A549 (cell line): ENCODE measurements around the gene FAM25G.

Source experiments
- CTCF ChIP-seq: fragments of >200 bp; sonication (Bioruptor Twin); formaldehyde crosslinking; IDR thresholded peaks from 3 replicates; pipeline ENCODE4 v1.5.1; 2016
- EP300 ChIP-seq, 2 experiments: fragments of >200 bp; sonication (Bioruptor Twin); formaldehyde crosslinking; IDR thresholded peaks; 2 replicates in 1 of 2; 3 replicates in 1 of 2; pipeline ENCODE4 v1.6.1; 2016 to 2017
- HMGXB4 ChIP-seq: fragments of 250-450 bp; sonication (Bioruptor Pico); IDR thresholded peaks from 2 replicates; pipeline ENCODE4 v1.5.0; 2021; ENCODE audit warnings: mild to moderate bottlenecking, moderate library complexity, borderline replicate concordance
- MYC ChIP-seq: IDR thresholded peaks from 2 replicates; pipeline ENCODE4 v1.6.1; 2012; ENCODE audit warnings: mild to moderate bottlenecking, inconsistent platforms, low read length, improper control_type of control experiment, borderline replicate concordance
- NFE2L2 ChIP-seq: fragments of 150-350 bp; conservative IDR thresholded peaks from 2 replicates; pipeline ENCODE4 v1.6.1; 2014; ENCODE audit warnings: low read length
- PHF8 ChIP-seq: fragments of 200-600 bp; sonication (generic); IDR thresholded peaks from 2 replicates; pipeline ENCODE4 v1.6.1; 2016; ENCODE audit warnings: low read depth, mild to moderate bottlenecking, antibody characterized with exemption, moderate library complexity, borderline replicate concordance
- POLR2A ChIP-seq: IDR thresholded peaks from 2 replicates; pipeline ENCODE4 v1.6.1; 2012; ENCODE audit warnings: mild to moderate bottlenecking, low read length
- RAD21 ChIP-seq, 2 experiments: fragments of >200 bp in 1 of 2; sonication (Bioruptor Twin) in 1 of 2; formaldehyde crosslinking in 1 of 2; IDR thresholded peaks in 1 of 2; conservative IDR thresholded peaks in 1 of 2; 2 replicates in 1 of 2; 3 replicates in 1 of 2; pipeline ENCODE4 v1.6.1; 2012 to 2018; ENCODE audit warnings: inconsistent platforms in 1 of 2
- RCOR1 ChIP-seq: fragments of 150-350 bp; IDR thresholded peaks from 2 replicates; pipeline ENCODE4 v1.6.1; 2014; ENCODE audit warnings: antibody characterized with exemption, low read length, low read depth
- TF ChIP-seq, protein P1 (sequence below): IDR thresholded peaks from 2 replicates; pipeline ENCODE4 v1.6.1; 2012
- TF ChIP-seq, protein P2 (sequence below): fragments of 450-650 bp; IDR thresholded peaks from 2 replicates; pipeline ENCODE4 v1.6.1; 2014; ENCODE audit warnings: antibody characterized with exemption

DNA sequence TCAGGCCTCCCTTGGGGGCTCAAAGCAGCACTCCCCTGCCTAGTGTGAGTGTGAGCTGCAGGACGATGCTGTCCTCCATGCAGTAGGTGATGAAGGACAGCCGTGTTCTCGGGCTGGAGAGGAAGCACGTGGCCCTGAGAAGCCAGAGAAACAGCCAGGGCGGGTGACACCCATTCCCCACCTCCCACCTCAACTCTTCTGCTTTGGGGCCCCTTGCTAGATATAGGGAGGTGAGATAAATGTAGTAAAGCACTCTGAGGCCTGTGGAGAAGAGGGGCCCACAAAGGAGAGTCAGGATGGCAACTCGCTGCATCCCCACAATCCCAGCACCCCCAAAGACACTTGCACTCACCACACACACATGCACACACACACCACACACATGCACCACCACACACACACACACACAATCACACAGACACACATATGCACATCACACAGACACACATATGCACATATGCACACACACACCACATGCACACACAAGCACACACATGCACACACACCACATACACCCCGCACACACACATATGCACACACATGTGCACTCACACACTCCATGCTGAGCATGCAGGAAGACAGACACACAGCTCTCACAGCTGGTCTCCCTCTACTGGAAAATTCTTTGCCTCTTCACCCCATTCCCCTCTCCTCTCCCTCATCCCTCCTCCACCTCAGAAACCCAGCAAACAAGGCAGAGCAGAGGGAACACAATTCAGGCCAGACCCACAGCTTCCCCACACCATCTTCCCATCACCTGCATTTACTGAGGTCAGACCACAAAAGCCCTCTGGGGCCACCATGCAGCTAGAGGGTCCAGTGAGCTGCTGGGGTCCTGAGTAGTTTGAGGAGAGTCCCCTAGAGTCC lies 38.1 kb downstream of the FAM25G start:
- TF ChIP-seq, protein P1, sequence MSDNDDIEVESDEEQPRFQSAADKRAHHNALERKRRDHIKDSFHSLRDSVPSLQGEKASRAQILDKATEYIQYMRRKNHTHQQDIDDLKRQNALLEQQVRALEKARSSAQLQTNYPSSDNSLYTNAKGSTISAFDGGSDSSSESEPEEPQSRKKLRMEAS = no peak
- TF ChIP-seq NFE2L2 (no peak), CTCF (no peak), MYC (no peak), PHF8 (no peak), POLR2A (no peak), EP300 (IDR thresholded peaks at IDR 0.05) (no peak), RAD21 (conservative IDR thresholded peaks at IDR 0.05 in 1 of 2, IDR thresholded peaks at IDR 0.05 in 1 of 2) (no peak), HMGXB4 (no peak), RCOR1 (no peak)
- TF ChIP-seq, protein P2, sequence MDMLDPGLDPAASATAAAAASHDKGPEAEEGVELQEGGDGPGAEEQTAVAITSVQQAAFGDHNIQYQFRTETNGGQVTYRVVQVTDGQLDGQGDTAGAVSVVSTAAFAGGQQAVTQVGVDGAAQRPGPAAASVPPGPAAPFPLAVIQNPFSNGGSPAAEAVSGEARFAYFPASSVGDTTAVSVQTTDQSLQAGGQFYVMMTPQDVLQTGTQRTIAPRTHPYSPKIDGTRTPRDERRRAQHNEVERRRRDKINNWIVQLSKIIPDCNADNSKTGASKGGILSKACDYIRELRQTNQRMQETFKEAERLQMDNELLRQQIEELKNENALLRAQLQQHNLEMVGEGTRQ = no peak
